PC-3 (cell line): ENCODE data around the gene LHFPL3. TPM values are rescaled to one million over a fixed set of nuclear protein-coding genes. Genes with fewer than 3 reads are reported as not detected.

ENCODE experiments used
- ATAC-seq: fragments of 200-7000 bp; cut with Tn5 transposase; 2 replicates; pipeline ENCODE4 v1.9.1; 2020; ENCODE audit warnings: mild to moderate bottlenecking, moderate library complexity
- BruUV-seq: library from RNA; stranded (reverse); fragments of 400-500 nt; replicated peaks from 2 replicates; lab custom pipeline; 2021; lab: Mats Ljungman, UMichigan
- CTCF ChIA-PET: fragments of 300-600 bp; sonication (Branson Sonifier 250); formaldehyde crosslinking; loops from one replicate; lab custom pipeline; 2022; ENCODE audit warnings: antibody characterized with exemption; lab: Charles Lee
- POLR2A ChIA-PET: fragments of 300-600 bp; sonication (Branson Sonifier 250); formaldehyde crosslinking; loops from one replicate; lab custom pipeline; 2022; ENCODE audit warnings: antibody characterized with exemption; ENCODE audit not compliant: unreplicated experiment; lab: Charles Lee
- DNase-seq: peaks from one replicate; pipeline ENCODE4 v3.0.0-alpha.2; 2015
- H2AFZ ChIP-seq: fragments of 300-600 bp; sonication (generic); 2 replicates; pipeline ENCODE4 v1.6.0; 2016; ENCODE audit warnings: antibody characterized with exemption, low read length
- H3F3A ChIP-seq: fragments of 300-600 bp; sonication (generic); one replicate; pipeline ENCODE4 v1.6.0; 2017; ENCODE audit warnings: antibody characterized with exemption, low read length, control low read depth, mild to moderate bottlenecking; ENCODE audit not compliant: unreplicated experiment
- H3K27ac ChIP-seq: fragments of 300-600 bp; sonication (generic); 2 replicates; pipeline ENCODE4 v1.5.1; 2016; ENCODE audit warnings: mild to moderate bottlenecking, low read length
- H3K27me3 ChIP-seq: fragments of 300-600 bp; sonication (generic); 2 replicates; pipeline ENCODE4 v1.6.1; 2016; ENCODE audit warnings: low read length, mixed read lengths
- H3K36me3 ChIP-seq: fragments of 300-600 bp; sonication (generic); 2 replicates; pipeline ENCODE4 v1.6.1; 2016; ENCODE audit warnings: low read depth, mixed run types, low read length, mixed read lengths
- H3K4me1 ChIP-seq: fragments of 300-600 bp; sonication (generic); 2 replicates; pipeline ENCODE4 v1.5.1; 2016; ENCODE audit warnings: low read length; ENCODE audit not compliant: insufficient read depth
- H3K4me2 ChIP-seq: fragments of 300-600 bp; sonication (generic); 2 replicates; pipeline ENCODE4 v1.6.0; 2016; ENCODE audit warnings: low read length
- H3K4me3 ChIP-seq: fragments of 300-600 bp; sonication (generic); 2 replicates; pipeline ENCODE4 v1.5.1; 2016; ENCODE audit warnings: mild to moderate bottlenecking, low read length, mixed read lengths
- H3K79me2 ChIP-seq: fragments of 300-600 bp; sonication (generic); 2 replicates; pipeline ENCODE4 v1.6.1; 2017; ENCODE audit warnings: low read length, mixed read lengths
- H3K9ac ChIP-seq: fragments of 300-600 bp; sonication (generic); 2 replicates; pipeline ENCODE4 v1.6.0; 2016; ENCODE audit warnings: mild to moderate bottlenecking, low read length
- H3K9me2 ChIP-seq: fragments of 300-600 bp; sonication (generic); replicated peaks from 2 replicates; pipeline ENCODE4 v1.6.1; 2016; ENCODE audit warnings: mixed run types, low read length, mixed read lengths
- H3K9me3 ChIP-seq: fragments of 300-600 bp; sonication (generic); 2 replicates; pipeline ENCODE4 v1.6.1; 2016; ENCODE audit warnings: low read length, mixed read lengths
- H4K20me1 ChIP-seq: fragments of 300-600 bp; sonication (generic); 2 replicates; pipeline ENCODE4 v1.6.1; 2016; ENCODE audit warnings: low read length, mixed read lengths
- CTCF ChIP-seq: fragments of 300-600 bp; sonication (generic); conservative IDR thresholded peaks from 2 replicates; pipeline ENCODE4 v1.5.1; 2017; ENCODE audit warnings: antibody characterized with exemption, low read depth, mild to moderate bottlenecking, low read length
- EZH2 ChIP-seq: fragments of 300-600 bp; sonication (generic); IDR thresholded peaks from one replicate; pipeline ENCODE4 v1.6.1; 2017; ENCODE audit warnings: antibody characterized with exemption, mild to moderate bottlenecking, low read length; ENCODE audit not compliant: unreplicated experiment
- EZH2phosphoT487 ChIP-seq: fragments of 300-600 bp; sonication (generic); IDR thresholded peaks from 2 replicates; pipeline ENCODE4 v1.6.1; 2018; ENCODE audit warnings: mild to moderate bottlenecking, antibody characterized with exemption, low read length, borderline replicate concordance
- intact Hi-C: fragments of 100-400 bp; cut with micrococcal nuclease; formaldehyde crosslinking; loops from 2 replicates; pipeline ENCODE4 v1.9.0; 2023
- total RNA-seq: library from RNA; depleted of rRNA; stranded (reverse); fragments of >200 nt; gene quantifications from 2 replicates; pipeline ENCODE4 v1.2.3, GENCODE V29; 2014

LHFPL3 gene
- total RNA-seq, 1 experiment from 2014 or later: not detected

GRCh38 chr7:104933521-104933988 is 605.2 kb downstream of the LHFPL3 start:
- intact Hi-C loops: no loop called here
- Histone ChIP-seq H3K4me1 (no peaks in the 10 kb centered on the region), H3K27me3 (no peaks in the 10 kb centered on the region), H3K9me3 (no peaks in the 10 kb centered on the region), H3K9ac (no peak overlapping the region), H3K4me3 (no peak overlapping the region), H3K4me2 (no peak overlapping the region), H3K9me2 (no peaks in the 10 kb centered on the region), H3F3A (no peaks in the 10 kb centered on the region), H3K36me3 (no peaks in the 10 kb centered on the region), H4K20me1 (no peaks in the 10 kb centered on the region), H2AFZ (no peak overlapping the region), H3K79me2 (no peaks in the 10 kb centered on the region), H3K27ac (no peak overlapping the region)
- no peak for ATAC-seq
- DNase-seq: no peak
- BruUV-seq: no TSS peak
- POLR2A ChIA-PET: no interaction called here
- CTCF ChIA-PET: no interaction called here
- TF ChIP-seq EZH2phosphoT487: no peak
- no peak for TF ChIP-seq CTCF
- TF ChIP-seq EZH2: no peak

GRCh38 chr7:104934665-104935064 is 606.3 kb downstream of the LHFPL3 start:
- Histone ChIP-seq H4K20me1 (no peaks in the 10 kb centered on the region), H3K4me2 (no peak overlapping the region), H3K9me3 (no peaks in the 10 kb centered on the region), H3K36me3 (no peaks in the 10 kb centered on the region), H3K79me2 (no peaks in the 10 kb centered on the region), H3F3A (no peaks in the 10 kb centered on the region), H3K9ac (no peak overlapping the region), H3K4me3 (no peak overlapping the region), H3K4me1 (no peaks in the 10 kb centered on the region), H3K27me3 (no peaks in the 10 kb centered on the region), H3K9me2 (no peaks in the 10 kb centered on the region), H2AFZ (no peak overlapping the region), H3K27ac (no peak overlapping the region)
- no peak for ATAC-seq
- TF ChIP-seq EZH2phosphoT487 (no peak), CTCF (no peak), EZH2 (no peak)
- DNase-seq: no peak
- no TSS peak for BruUV-seq
- ChIA-PET CTCF (no interaction called here), POLR2A (no interaction called here)
- intact Hi-C loops: no loop called here

- intact Hi-C loops: no loop called here
- Histone ChIP-seq H3K9me3 (no peaks in the 10 kb centered on the region), H4K20me1 (no peaks in the 10 kb centered on the region), H3F3A (no peaks in the 10 kb centered on the region), H3K4me2 (no peak overlapping the region), H3K4me3 (no peak overlapping the region), H3K9me2 (no peaks in the 10 kb centered on the region), H2AFZ (no peak overlapping the region), H3K36me3 (no peaks in the 10 kb centered on the region), H3K27me3 (no peaks in the 10 kb centered on the region), H3K9ac (no peak overlapping the region), H3K79me2 (no peaks in the 10 kb centered on the region), H3K4me1 (no peaks in the 10 kb centered on the region), H3K27ac (no peak overlapping the region)
- no peak for ATAC-seq
- no peak for TF ChIP-seq EZH2
- no peak for TF ChIP-seq CTCF
- no peak for TF ChIP-seq EZH2phosphoT487
- BruUV-seq: no TSS peak
- no peak for DNase-seq
- POLR2A ChIA-PET: no interaction called here
- CTCF ChIA-PET: no interaction called here
Measured at GRCh38 chr7:104935276-104935675, 606.9 kb downstream of the LHFPL3 start.
